HG02610 (cell line): ENCODE data around the gene TTC4.

Experiments
- ATAC-seq: cut with Tn5 transposase; IDR thresholded peaks from one replicate; pipeline ENCODE4 v1.9.1; 2021; ENCODE audit warnings: mild to moderate bottlenecking, moderate library complexity; ENCODE audit not compliant: unreplicated experiment

Gene TTC4

DNA sequence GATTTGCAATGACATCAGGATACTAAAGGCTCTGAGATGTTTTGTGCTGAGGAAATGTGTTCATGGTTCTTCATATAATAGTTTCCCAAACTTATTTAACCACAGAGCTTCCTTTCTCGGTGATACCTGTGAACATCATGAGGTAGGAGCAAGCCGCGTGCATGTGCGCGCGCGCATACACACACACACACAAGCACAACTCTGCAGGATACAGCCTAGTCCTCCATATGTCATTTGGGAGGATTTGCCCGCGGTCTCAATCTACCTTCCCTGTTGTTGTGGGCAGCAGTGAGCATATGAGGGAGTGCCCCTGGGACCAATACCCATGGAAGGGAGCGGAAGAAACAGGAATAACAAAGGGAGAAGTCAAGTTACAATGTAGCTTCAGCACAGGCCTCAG, 12.2 kb upstream of the TTC4 start:
- ATAC-seq = no peak

DNA sequence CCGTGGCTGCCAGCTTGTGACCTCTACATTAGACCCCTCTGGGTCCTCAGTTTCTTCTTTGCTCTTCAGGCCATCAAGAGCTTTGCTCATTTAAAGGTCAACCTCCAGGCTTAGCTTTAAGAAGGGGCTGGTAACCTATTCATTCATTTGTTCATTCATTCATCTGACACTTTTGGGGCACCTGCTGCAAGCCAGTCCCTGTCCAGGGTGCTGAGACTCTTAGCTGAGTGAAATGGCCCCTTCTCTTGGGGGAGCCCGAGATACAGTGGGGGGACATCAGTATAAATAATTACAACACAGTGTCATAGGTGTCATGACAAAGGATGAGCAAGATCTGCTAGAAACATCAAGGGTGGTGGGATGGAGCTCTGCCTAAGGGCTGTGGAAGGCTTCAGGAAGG, 10.5 kb upstream of the TTC4 start:
- ATAC-seq = no peak

DNA sequence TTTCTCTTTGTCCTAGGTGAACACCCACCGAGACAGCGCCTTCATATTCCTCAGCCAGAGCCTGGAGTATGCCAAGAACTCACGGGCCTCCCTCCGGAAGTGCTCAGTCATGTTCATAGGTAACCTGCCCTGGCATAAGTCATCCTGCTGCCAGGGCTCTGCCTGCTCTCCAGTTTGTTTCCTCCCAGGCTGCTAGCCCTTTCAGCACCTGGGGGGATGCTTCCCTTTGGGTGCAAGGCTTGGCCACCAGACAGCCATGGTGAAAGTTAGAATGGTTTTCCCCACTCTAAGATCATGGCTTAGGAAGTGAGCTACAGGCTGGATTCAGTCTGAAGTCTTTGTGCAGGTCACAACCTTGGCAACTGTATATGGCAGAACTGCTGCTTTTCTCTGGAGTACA, 9.2 kb upstream of the TTC4 start:
- ATAC-seq = no peak

DNA sequence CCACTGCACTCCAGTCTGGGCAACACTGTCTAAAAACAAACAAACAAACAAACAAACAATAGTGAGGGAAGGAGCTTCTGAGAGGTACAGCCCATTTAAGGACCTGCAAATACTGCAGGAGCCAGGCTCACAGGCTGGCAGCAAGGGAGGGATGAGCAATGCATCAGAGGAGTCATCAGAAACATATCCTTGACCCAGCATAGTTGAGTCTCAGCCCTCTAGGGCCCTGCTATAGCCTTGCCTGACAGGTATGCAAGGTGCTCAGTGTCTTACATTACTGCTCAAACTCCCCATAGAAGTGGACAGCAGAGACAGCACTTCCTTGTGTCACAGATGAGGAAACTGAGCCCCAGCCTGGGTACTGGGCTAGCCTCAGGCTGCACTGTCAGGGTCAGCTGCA, 7.3 kb upstream of the TTC4 start:
- ATAC-seq = no peak

DNA sequence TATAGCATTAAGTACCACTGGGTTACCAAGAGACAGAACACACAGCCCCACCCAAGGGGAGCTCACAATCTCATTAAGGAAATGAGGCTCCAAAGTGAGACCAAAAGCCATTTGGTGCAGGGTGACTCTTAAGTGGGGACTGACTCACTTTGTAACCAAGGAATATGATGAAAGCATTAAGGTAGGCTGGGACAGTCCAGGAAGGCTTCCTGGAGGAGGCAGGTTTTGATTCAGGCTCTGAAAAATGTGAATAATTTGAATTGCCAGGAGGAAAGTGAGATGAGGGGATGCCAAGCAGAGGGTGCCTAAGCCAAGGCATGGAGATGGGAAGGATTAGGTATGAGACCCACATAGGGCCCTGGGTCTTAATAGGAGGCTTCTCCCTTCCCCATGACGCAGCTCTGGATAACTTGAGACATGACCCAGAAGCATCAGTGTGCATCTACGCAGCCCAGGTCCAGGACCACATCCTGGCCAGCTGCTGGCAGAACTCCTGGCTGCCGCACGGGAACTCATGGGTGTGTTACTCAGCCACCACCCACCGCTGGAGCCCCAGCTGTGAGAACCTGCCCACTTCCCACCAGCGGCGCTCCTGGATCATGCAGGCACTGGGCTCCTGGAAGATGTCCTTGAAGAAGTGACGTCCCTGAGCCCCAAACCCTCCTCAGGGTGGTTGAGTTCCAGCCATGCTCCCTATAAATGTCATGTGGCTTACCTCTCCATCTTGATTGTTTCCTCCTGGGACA, 5.9 kb upstream of the TTC4 start:
- ATAC-seq = no peak

DNA sequence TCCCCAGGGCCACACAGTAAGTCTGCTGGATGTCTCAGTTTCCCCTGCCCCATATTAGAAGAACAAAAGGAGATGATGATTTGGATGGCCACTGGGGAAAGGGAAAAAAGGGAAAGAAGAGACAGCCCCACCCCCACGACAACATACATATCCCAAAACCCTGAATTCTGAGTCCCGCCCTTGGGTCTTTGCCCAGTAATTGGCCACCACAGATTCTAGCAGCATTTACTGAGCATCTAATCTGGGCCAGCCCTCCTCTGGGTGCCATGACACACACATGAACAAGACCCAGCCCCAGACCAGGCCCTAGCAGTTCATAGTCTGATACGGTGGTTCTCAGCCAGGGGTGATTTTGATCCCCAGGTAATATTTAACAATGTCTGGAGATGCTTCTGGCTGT, 5.2 kb upstream of the TTC4 start:
- no peak for ATAC-seq

DNA sequence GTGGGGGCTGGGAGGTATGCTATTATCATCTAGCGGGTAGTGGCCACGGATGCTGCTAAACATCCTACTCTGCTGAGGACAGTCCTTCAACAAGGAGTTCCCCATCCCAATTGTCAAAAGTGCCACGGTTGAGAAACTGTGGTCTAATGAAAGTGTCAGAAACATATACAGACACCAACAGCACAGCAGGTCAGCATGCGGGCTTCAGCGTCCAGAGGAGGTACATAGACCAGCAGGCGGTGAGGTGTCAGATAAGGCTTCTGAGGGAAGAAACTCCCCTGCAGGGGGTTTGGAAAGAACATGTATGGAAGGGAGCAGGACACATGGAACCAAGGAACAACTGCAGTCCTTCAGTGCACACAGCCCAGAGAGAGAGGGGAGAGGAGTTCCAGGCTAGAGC, 4.8 kb upstream of the TTC4 start:
- ATAC-seq = no peak

DNA sequence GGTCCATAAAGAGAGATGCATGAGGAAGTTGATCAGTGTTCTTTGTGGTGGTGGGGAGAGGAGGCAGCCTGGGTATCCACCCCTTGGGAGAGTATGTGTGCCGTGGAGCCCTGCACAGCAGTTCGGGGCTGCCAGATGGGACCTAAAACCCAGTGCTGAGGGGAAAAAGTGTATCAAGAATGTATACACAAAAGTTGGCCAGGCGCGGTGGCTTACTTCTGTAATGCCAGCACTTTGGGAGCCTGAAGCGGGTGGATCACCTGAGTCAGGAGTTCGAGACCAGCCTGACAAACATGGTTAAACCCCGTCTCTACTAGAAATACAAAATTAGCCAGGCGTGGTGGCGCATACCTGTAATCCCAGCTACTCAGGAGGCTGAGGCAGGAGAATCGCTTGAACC, 4.1 kb upstream of the TTC4 start:
- ATAC-seq = no peak

DNA sequence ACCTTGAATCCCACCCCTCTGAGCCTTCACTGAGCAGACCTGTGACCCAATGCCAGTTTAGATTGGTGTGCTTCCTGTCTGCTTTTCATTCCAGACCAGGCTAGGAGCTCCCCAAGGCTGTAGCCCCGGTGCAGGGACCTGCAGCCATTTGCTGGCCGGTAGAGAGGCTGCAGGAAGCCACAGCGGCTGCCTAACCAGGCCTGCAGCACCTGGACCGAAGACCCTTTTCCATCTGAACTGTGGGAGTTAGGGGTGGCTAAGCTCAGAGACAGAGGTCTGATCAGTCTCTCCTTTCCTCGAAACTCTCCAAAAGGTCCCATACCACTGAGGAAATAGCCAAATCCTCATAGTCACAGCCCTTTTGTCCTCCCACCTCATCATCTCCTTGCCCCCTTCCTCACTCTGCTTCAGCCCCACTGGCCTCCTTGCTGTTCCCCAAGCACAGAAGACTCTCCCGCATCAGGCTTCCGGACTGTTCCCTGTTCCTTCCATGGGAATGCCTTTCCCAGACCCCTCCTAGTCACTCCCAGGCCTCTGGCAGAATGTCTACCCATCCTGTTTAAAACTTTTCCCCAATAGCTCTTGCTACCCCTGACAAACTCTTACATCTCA, 674 bp upstream of the TTC4 start:
- ATAC-seq = no peak

DNA sequence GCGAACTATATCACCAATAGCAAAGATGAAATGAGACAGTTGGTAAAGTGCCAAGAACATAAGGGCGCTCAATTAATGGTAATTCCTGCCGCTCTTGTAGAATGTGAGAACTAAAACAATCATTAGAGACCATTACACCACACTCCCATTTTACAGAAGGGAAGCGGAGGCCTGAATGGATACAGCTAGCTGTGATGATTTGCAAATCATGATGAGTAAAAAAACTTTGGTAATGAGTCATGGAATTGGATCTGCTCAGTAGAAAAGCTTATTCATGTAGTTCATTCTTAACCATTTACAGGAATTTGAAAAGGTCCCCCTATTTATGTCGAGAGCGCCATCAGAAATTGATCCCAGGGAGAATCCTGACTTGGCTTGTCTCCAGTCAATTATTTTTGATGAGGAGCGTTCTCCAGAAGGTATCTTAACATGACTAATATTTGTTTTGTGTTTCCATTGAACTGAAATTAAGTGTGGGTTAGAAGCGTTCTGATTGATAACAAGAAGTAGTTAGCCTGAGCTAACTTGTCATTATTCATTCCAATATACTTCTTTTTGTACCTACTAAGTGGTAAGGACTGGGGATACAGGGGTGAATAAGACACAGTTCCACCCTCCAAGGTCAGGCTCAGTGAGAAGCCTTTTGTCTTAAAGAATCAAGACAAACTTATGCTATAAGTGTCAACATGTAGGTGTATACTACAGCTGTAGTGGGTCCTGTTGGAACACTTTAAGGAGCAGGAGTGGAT, 812 bp downstream of the TTC4 start:
- peak; percentile 5 for ATAC-seq

DNA sequence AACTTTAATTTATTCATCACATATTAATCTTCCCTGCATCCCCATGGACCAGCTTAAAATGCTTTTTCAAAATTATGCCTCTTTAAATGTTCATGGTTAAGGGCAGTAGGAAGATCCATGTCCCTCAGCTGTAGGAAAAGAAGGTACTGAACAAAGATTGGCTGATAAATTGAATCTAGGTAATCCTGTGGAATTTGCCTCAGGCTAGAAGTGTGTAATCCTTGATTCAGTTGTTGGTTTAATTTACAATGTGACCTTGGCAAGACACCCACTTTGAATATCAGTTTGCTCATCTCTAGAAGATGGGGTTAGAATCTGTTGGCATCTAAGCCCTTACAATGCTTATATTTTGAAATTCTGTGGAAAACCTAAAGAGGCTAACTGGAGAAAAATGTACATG, 6.1 kb downstream of the TTC4 start:
- no peak for ATAC-seq

DNA sequence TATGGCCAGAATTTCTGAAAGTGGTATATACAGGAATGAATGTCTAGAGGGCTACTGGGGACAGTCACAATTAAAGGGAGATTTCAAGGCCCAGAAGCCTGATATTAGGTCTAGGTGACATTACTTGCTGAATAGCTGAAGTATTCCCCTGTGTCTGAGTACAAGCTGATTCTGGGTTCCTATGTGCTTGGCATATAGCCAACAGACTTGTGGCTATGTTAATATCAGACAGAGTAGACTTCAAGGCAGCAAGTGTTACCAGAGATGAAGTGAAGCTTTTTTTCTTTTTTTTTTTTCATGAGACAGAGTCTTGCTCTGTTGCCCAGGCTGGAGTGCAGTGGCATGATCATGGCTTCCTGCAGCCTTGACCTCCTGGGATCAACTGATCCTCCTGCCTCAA, 8.3 kb downstream of the TTC4 start:
- ATAC-seq = no peak

DNA sequence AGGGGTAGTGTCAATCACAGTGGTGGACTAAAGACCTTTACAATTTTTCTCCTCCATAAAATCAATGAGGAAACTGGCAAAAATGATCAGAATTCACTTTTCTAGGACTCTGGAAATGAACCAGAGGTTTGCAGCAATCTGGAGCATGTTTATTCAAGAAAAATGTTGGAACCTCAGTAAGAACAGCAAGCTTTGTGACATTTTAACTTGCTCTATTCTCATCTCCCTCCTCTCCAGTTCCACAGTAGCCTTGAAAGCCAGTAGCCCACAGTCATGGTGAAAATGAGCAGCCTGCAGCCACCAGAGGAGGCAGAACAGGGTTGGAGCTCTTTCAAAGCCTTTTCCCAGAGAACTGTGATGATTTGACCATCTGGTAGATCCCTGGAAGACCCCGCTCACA, 9.1 kb downstream of the TTC4 start:
- no peak for ATAC-seq

DNA sequence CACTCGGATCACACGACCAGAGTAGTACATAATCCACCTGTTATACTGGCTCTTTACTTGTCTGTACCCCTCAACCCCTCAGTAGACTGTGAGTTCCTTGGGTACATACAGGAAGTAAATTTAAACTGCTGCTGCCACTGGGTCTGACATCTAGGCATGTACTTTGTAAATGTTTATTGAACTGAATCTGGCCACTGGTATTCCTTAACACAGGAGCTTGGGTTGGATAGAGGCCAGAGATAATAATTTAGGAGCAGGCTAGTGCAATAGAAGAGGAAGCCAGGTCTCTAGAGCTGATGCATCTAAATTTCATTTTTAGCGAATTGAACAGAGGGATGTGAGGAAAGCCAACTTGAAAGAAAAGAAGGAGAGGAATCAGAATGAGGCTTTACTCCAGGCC, 12.4 kb downstream of the TTC4 start:
- no peak for ATAC-seq

DNA sequence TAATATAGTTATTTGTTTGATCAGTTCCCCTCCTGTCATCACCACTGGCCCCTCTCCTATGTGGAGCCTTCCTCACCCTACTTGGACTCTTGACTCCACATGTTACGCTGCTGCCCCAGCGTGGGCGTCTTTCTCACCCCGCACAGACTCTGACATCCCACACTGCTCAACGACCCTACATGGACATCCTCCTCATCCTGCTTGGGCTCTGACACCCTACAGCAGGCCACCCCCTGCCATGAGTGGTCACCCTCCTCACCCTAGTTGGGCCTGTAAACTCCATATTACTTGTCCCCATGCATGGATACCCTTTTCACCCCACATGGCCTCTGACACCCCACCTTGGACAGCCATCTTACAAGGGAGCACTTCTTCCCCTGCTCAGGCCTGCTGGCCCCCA, 21.0 kb downstream of the TTC4 start:
- no peak for ATAC-seq

DNA sequence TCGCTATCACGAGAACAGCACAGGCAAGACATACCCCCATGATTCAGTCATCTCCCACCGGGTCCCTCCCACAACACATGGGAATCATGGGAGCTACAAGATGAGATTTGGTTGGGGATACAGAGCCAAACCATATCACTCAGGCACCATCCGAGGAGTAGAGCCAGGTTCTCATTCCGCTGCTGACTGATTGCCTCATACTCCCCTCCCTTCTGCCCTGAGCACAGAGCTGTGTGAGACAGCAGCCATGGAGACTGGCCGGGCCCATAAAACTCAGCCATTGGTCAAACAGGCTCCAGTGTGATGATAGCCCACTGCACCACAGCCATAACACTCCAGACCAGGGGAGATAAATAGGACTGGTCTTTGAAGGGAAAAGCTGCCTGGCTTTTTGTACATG, 22.6 kb downstream of the TTC4 start:
- no peak for ATAC-seq

DNA sequence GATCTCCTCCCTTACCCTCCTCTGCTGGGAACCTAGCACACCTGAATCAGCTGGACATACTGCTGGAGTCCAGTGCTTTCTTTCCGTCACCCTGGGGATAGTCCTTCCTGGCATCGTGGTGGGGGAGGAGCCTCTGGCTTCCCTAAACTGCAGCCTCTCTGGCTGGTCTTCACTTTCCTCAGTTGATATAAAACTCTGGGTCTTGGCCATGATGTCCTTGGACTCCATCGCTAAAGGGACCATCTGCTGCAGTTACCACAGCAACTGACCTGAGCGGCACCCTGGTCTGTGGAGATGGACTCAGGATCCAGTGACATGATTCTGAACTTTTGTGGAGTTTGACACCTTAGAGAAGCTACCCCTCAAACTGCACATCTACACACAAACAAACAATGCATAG, 25.9 kb downstream of the TTC4 start:
- ATAC-seq = no peak

DNA sequence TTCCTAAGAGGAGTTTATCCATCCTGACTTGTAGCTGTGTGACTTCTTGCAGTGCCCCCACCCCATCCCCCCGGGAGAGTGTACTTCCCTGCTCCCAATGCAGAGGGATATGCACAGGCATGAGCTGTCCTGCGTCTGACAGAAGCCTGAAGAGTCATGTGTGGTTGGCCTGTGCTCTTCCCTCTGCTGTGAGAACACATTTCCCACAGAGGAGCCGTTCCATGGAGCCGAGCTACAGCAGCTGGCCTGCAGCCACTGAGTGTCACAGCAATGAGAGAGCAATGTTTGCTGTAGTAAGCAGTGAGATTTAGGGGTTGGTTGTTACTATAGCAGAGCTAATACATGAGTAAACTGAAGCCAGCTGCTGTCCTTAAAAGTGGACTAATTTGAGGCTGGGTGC, 26.6 kb downstream of the TTC4 start:
- ATAC-seq = no peak

DNA sequence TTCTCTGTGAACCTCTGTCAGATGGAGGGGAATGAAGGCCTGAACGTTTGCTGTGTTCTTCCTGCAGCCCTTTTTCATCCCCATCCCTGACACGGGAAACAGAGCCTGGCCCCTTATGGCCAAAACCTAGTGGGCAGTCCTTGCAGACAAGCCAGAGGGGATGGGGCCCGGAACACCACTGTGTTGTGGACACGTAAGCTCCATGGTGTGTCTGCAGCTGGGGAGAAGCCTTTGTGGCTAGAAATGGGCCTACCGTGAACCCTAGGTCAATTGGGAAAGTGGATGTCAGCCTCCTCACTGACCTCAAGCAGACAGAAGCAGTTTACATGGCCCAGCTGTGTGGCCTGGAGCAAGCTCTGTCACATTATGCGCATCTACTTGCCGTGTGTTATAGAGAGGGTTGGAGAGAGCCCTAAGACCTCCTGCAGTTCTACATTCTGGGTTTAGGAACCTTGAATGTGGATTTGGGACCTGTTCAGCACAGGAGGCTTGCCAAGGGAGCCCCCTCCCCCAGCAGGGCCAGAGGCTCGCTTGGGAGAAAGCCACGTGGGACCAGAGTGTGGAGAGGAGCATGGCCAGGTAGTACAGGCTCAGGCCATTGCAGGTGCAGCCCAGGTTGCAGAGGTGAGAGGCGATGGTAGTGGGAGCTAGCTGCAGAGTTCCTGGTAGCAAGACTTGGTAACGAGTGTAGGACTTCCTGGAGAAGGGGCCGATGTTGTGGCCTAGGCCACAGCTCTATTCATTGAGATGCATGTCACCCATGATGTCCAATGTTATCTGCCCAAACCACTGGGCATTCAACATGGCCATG, 28.0 kb downstream of the TTC4 start:
- no peak for ATAC-seq

DNA sequence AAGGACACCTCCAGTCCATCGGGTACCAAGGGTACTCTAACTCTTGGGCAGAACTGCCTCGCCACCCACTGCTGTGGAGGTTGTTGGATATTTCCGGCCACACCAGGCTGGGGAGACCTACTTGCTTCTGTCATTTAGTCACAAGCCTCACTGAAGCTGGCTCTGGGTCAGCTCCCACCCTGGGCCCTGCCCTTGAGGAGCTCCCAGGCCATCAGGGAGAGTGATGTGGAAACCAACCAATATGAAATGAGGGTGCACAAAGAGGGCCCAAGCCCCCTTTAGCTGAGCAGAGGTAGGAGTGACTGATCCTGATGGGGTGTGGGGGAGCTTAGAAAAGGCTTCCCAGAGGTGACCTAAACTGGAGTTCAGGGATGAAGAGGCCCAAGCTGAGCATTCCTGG, 29.0 kb downstream of the TTC4 start:
- ATAC-seq = no peak

DNA sequence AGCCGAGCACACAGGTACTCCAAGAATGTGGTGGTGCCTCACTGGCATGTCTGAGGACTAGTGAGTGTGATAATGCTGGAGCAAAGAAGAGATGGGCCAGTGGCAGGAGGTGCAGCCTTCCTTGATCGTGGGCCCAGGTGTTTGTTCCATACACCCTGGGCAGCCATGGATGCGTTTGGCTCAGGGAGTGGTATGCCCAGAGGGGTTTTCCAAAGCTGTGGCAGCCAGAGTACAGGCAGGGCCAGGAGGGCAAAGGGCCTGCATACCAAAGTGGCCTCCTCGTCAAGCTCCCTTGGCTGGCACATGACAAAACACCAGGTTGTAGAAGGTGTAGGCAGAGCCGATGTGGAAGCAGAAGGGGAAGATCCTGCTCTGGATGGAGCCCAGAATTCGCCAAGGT, 29.6 kb downstream of the TTC4 start:
- ATAC-seq = no peak

DNA sequence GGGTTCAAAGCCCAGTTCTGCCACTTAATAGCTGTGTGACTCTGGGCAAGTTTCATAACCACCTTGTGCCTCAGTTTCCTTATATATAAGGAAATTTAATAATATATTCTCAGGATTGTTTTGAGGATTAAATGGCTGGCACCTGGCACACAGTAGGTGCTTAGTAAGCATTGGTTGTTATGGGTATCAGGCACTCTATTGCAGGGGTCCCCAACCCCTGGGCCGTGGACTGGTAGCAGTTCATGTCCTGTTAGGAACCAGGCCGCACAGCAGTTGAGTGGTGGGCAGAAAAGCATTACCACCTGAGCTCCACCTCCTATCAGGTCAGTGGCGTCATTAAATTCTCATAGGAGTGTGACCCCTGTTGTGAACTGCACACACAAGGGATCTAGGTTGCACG, 30.2 kb downstream of the TTC4 start:
- ATAC-seq = no peak
